Measurements from ENCODE around the gene LAMB1.

GRCh38 chr7:107936312-107936711 is 66.6 kb downstream of the LAMB1 start:
- no peak for TF ChIP-seq POLR2A (IDR thresholded peaks at IDR 0.05; ENCODE audit: low read depth, low read length)
- TF ChIP-seq POLR2AphosphoS5 (IDR thresholded peaks at IDR 0.05; ENCODE audit: low read depth, low read length): no peak
- TF ChIP-seq TAF1 (IDR thresholded peaks at IDR 0.05; ENCODE audit: low read depth, low read length): no peak
- TF ChIP-seq SPI1 (IDR thresholded peaks at IDR 0.05; ENCODE audit: low read depth, low read length): no peak
